Neuronal stem cell (in vitro differentiated cells): ENCODE data around the gene GAGE12J. TPM values are rescaled to one million over a fixed set of nuclear protein-coding genes. Genes with fewer than 3 reads are reported as not detected.
"Not testable (repeated sequence)": the region's sequence is repeated elsewhere in the genome, so short reads cannot be mapped to it uniquely, and the experiment has no call there.

ENCODE experiments used
- DNase-seq: peaks from one replicate; pipeline ENCODE4 v3.0.0-alpha.2; 2013; ENCODE audit warnings: low spot score
- H2AFZ ChIP-seq: one replicate; pipeline ENCODE4 v1.6.1; 2013; ENCODE audit warnings: mild to moderate bottlenecking, low read length, inconsistent platforms
- H2AK5ac ChIP-seq: 2 replicates; pipeline ENCODE4 v1.6.1; 2013; ENCODE audit warnings: low read depth, mild to moderate bottlenecking, inconsistent platforms, low read length, moderate library complexity, mixed read lengths
- H2BK120ac ChIP-seq: 2 replicates; pipeline ENCODE4 v1.6.1; 2013; ENCODE audit warnings: low read depth, mild to moderate bottlenecking, inconsistent platforms, low read length, moderate library complexity, mixed read lengths
- H2BK12ac ChIP-seq: one replicate; pipeline ENCODE4 v1.6.1; 2013; ENCODE audit warnings: low read length, inconsistent platforms
- H2BK15ac ChIP-seq: 2 replicates; pipeline ENCODE4 v1.6.1; 2013; ENCODE audit warnings: mild to moderate bottlenecking, low read length, inconsistent platforms, mixed read lengths
- H2BK5ac ChIP-seq: one replicate; pipeline ENCODE4 v1.6.1; 2013; ENCODE audit warnings: inconsistent platforms, mild to moderate bottlenecking, low read length, moderate library complexity
- H3K14ac ChIP-seq: one replicate; pipeline ENCODE4 v1.6.1; 2013; ENCODE audit warnings: low read length, inconsistent platforms
- H3K18ac ChIP-seq: 2 replicates; pipeline ENCODE4 v1.6.1; 2013; ENCODE audit warnings: low read length, inconsistent platforms
- H3K23ac ChIP-seq: 2 replicates; pipeline ENCODE4 v1.6.1; 2013; ENCODE audit warnings: low read depth, mild to moderate bottlenecking, mixed read lengths, low read length, inconsistent platforms; ENCODE audit not compliant: poor library complexity
- H3K27ac ChIP-seq: replicated peaks from 3 replicates; pipeline ENCODE4 v1.5.1; 2013; ENCODE audit warnings: low read length, inconsistent platforms
- H3K27me3 ChIP-seq, 3 experiments: 2 replicates each; pipeline ENCODE4 v1.6.1; 2013; ENCODE audit warnings: low read length in 3 of 3, mild to moderate bottlenecking in 2 of 3, inconsistent platforms in 1 of 3, low read depth in 1 of 3, mixed read lengths in 1 of 3, moderate library complexity in 1 of 3; ENCODE audit not compliant: control insufficient read depth in 3 of 3, insufficient read depth in 3 of 3
- H3K36me3 ChIP-seq, 2 donors: replicated peaks in 1 of 2; 2 replicates each; pipeline ENCODE4 v1.6.1; 2013; ENCODE audit warnings: low read length in 2 of 2; ENCODE audit not compliant: control insufficient read depth in 2 of 2, insufficient read depth in 2 of 2
- H3K4ac ChIP-seq: 2 replicates; pipeline ENCODE4 v1.6.1; 2013; ENCODE audit warnings: inconsistent platforms, mild to moderate bottlenecking, low read length, moderate library complexity
- H3K4me1 ChIP-seq, 2 donors: 1 replicate in 1 of 2; 2 replicates in 1 of 2; pipeline ENCODE4 v1.6.1; 2013; ENCODE audit warnings: low read length in 2 of 2, low read depth in 1 of 2; ENCODE audit not compliant: control insufficient read depth in 2 of 2, insufficient read depth in 1 of 2
- H3K4me2 ChIP-seq: one replicate; pipeline ENCODE4 v1.6.1; 2013; ENCODE audit warnings: mild to moderate bottlenecking, low read length, inconsistent platforms; ENCODE audit not compliant: insufficient read depth, poor library complexity, severe bottlenecking
- H3K4me3 ChIP-seq, 2 donors: 2 replicates each; pipeline ENCODE4 v1.5.1; 2013; ENCODE audit warnings: low read length in 2 of 2, mild to moderate bottlenecking in 2 of 2, inconsistent platforms in 1 of 2, moderate library complexity in 1 of 2
- H3K79me1 ChIP-seq: one replicate; pipeline ENCODE4 v1.6.1; 2013; ENCODE audit warnings: low read depth, mild to moderate bottlenecking, inconsistent platforms, low read length, moderate library complexity
- H3K9ac ChIP-seq: one replicate; pipeline ENCODE4 v1.6.1; 2013; ENCODE audit warnings: mild to moderate bottlenecking, low read depth, low read length, inconsistent platforms; ENCODE audit not compliant: poor library complexity
- H3K9me3 ChIP-seq, 2 donors: replicated peaks in 1 of 2; 2 replicates each; pipeline versions ENCODE3 to v1.6.1; 2013; ENCODE audit warnings: low read length in 2 of 2, mild to moderate bottlenecking in 2 of 2, inconsistent platforms in 1 of 2, low read depth in 1 of 2, mixed read lengths in 1 of 2, moderate library complexity in 1 of 2; ENCODE audit not compliant: control insufficient read depth in 2 of 2, insufficient read depth in 1 of 2
- H4K8ac ChIP-seq: one replicate; pipeline ENCODE4 v1.6.1; 2013; ENCODE audit warnings: low read depth, mild to moderate bottlenecking, inconsistent platforms, low read length, moderate library complexity
- H4K91ac ChIP-seq: one replicate; pipeline ENCODE4 v1.6.1; 2013; ENCODE audit warnings: low read length, low read depth, mild to moderate bottlenecking, inconsistent platforms; ENCODE audit not compliant: poor library complexity
- WGBS, 2 donors: extraction: QIAGEN DNeasy Blood & Tissue Kit; methylation state at CpG; one replicate each; pipeline ENCODE4 v1.1.7; 2013; ENCODE audit warnings: missing lambda C conversion rate in 2 of 2, mixed read lengths in 1 of 2; ENCODE audit not compliant: insufficient read length in 2 of 2, insufficient replicate concordance in 1 of 2; ENCODE audit errors: extremely low coverage in 2 of 2; 5-methylcytosine and 5-hydroxymethylcytosine counted together
- polyA plus RNA-seq, 2 experiments: library from polyadenylated mRNA; stranded (reverse); fragments of 200-250 nt; gene quantifications; one replicate each; pipeline ENCODE4 v1.2.3, GENCODE V29; 2013

Gene GAGE12J, protein sequence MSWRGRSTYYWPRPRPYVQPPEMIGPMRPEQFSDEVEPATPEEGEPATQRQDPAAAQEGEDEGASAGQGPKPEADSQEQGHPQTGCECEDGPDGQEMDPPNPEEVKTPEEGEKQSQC
- polyA plus RNA-seq (2013, experiment 1 of 2) = not detected
- polyA plus RNA-seq (2013, experiment 2 of 2) = not detected

DNA sequence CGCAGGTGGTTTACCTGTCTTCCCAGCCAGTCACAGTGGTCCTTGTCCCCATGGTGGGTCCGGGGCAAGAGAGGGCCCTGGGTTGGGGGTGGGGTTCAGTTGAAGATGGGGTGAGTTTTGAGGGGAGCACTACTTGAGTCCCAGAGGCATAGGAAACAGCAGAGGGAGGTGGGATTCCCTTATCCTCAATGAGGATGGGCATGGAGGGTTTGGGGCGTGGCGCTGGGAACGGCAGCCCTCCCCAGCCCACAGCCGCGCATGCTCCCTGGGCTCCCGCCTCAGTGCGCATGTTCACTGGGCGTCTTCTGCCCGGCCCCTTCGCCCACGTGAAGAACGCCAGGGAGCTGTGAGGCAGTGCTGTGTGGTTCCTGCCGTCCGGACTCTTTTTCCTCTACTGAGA is at the start of gene GAGE12J:
TSS of gene GAGE12J (plus strand) at position 301 of the 400 bp plus-strand sequence. CDS start 1,157 bp downstream, outside the sequence.
- H3K4me1 ChIP-seq, H3K4me3 ChIP-seq, H2AK5ac ChIP-seq, H2BK12ac ChIP-seq, H3K4me2 ChIP-seq, H3K36me3 ChIP-seq, H3K23ac ChIP-seq, H2AFZ ChIP-seq, H2BK5ac ChIP-seq, H3K9me3 ChIP-seq, H2BK120ac ChIP-seq, H3K27ac ChIP-seq, H3K18ac ChIP-seq, H3K27me3 ChIP-seq, H2BK15ac ChIP-seq, H3K14ac ChIP-seq, H4K91ac ChIP-seq, H4K8ac ChIP-seq, DNase-seq, H3K79me1 ChIP-seq, H3K9ac ChIP-seq, H3K4ac ChIP-seq: not testable (repeated sequence)
- WGBS, 2 donors = no CpG with 5 or more reads among the region's 16 CpGs

DNA sequence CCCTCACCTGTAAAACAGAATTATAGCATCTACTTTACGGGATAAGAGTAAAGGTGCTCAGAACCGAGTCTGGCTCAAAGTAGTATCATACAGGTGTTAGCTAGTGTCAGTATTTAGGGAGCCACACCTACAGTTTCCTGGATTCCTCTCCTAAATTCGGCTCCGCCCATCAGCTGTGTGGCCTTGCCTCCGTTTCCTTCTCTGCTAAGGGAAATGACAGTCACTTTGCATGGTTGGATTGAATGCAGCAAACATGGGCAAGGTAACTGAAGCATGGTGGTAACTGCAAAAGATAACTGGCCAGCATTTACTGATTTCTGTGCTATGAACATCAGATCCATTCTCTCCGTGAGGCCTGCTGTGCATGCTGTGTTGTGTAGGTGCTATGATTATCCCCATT is 49.4 kb upstream of the GAGE12J start:
- Histone ChIP-seq H2BK15ac (no peak overlapping the region), H2AK5ac (no peak overlapping the region), H3K4me2 (no peak overlapping the region), H3K23ac (no peak overlapping the region), H4K8ac (no peak overlapping the region), H3K79me1 (peaks cover 16% of the 10 kb centered on the region), H3K4ac (no peak overlapping the region), H2BK5ac (no peak overlapping the region), H3K14ac (no peak overlapping the region), H2BK120ac (no peak overlapping the region), H2BK12ac (no peak overlapping the region), H3K18ac (no peak overlapping the region), H3K36me3 (peaks cover 7 to 19% of the 10 kb centered on the region in 2 donors), H3K9ac (no peak overlapping the region), H3K27ac (no peak overlapping the region), H3K4me3 (no peak overlapping the region), H3K27me3 (no peaks in the 10 kb centered on the region), H3K9me3 (no peaks in the 10 kb centered on the region), H4K91ac (no peak overlapping the region), H2AFZ (no peak overlapping the region), H3K4me1 (peaks cover 0 to 10% of the 10 kb centered on the region in 2 donors)
- DNase-seq = no peak
- no CpG with 5 or more reads among the region's 6 CpGs for WGBS, 2 donors

DNA sequence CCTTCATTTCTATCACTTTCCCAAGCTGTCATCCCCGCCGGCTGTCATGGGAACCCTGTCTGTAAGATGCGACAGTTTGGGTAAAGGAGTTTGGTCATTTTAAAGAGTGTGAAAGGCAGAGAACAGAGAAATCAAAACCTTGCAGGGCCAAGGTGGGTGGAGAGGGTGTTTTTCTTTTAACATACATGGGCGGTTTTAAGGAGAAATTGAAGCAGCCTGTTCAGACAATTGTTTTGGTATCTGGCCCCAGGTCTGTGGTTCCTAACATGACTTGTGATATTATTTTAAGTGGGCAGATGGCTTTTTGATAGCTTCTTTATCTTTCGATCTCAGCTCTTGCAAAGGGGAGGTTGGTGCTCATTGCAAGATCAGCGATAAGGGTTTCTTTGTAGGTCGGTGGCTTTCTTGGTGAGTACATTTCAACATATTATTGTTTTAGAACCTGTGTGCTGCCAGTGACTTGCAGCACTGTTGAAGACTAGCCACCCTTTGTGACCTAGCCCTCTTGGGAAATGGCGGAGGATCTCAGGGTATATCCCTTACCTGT is 48.6 kb upstream of the GAGE12J start:
- H2BK12ac ChIP-seq = no peak overlapping the region
- no peak overlapping the region for H3K23ac ChIP-seq
- peaks cover 0 to 9% of the 10 kb centered on the region in 2 donors for H3K4me1 ChIP-seq
- no peak overlapping the region for H3K4me3 ChIP-seq
- H2BK120ac ChIP-seq = no peak overlapping the region
- H4K91ac ChIP-seq = no peak overlapping the region
- WGBS, 2 donors = no CpG with 5 or more reads among the region's 8 CpGs
- H3K9me3 ChIP-seq = no peaks in the 10 kb centered on the region
- peaks cover 7 to 19% of the 10 kb centered on the region in 2 donors for H3K36me3 ChIP-seq
- no peak overlapping the region for H3K18ac ChIP-seq
- H2AK5ac ChIP-seq = no peak overlapping the region
- no peak overlapping the region for H3K27ac ChIP-seq
- no peak overlapping the region for H2BK5ac ChIP-seq
- no peak overlapping the region for H4K8ac ChIP-seq
- H2AFZ ChIP-seq = no peak overlapping the region
- no peak overlapping the region for H3K4me2 ChIP-seq
- H3K27me3 ChIP-seq = no peaks in the 10 kb centered on the region
- H3K79me1 ChIP-seq = peaks cover 16% of the 10 kb centered on the region
- no peak overlapping the region for H3K4ac ChIP-seq
- H3K9ac ChIP-seq = no peak overlapping the region
- no peak overlapping the region for H2BK15ac ChIP-seq
- no peak for DNase-seq
- no peak overlapping the region for H3K14ac ChIP-seq

DNA sequence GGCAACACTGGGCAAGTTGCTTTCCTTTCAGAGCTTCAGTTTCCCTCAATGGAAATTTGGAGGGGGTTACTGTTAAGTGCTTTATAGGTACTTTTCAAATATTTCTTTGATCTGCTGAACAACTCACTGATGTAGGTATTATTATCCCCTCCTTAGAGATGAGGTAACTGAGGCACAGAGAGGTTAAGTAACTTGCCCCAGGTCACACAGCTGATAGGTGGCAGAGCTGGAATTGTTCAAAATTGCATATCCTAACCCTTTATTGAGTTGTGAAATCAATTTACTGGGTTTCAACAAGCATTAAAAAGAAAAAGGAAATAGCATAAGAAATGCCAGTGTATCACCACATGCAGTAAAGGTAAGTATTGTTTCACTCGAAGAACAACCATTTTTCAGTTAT is 45.6 kb upstream of the GAGE12J start:
- Histone ChIP-seq H4K91ac (no peak overlapping the region), H3K27ac (no peak overlapping the region), H3K23ac (no peak overlapping the region), H2BK15ac (no peak overlapping the region), H3K18ac (no peak overlapping the region), H3K36me3 (peaks cover 7 to 13% of the 10 kb centered on the region in 2 donors), H3K4me2 (no peak overlapping the region), H3K4me1 (peaks cover 0 to 6% of the 10 kb centered on the region in 2 donors), H3K9me3 (no peaks in the 10 kb centered on the region), H3K14ac (no peak overlapping the region), H3K4ac (no peak overlapping the region), H2AK5ac (no peak overlapping the region), H3K9ac (no peak overlapping the region), H3K27me3 (no peaks in the 10 kb centered on the region), H2BK12ac (no peak overlapping the region), H2BK120ac (no peak overlapping the region), H4K8ac (no peak overlapping the region), H2AFZ (no peak overlapping the region), H3K4me3 (no peak overlapping the region), H2BK5ac (no peak overlapping the region), H3K79me1 (peaks cover 13% of the 10 kb centered on the region)
- no peak for DNase-seq
- no CpG with 5 or more reads among the region's 1 CpG for WGBS, 2 donors
